Measurements from ENCODE around the gene EMC7. TPM values are rescaled to one million over a fixed set of nuclear protein-coding genes. Genes with fewer than 3 reads are reported as not detected.
"Not testable (repeated sequence)": the region's sequence is repeated elsewhere in the genome, so short reads cannot be mapped to it uniquely, and the experiment has no call there.

Gene EMC7
- total RNA-seq, 1 donor from 2014 or later, result 47.4 TPM

GRCh38 chr15:34128898-34129297 is 27.2 kb upstream of the EMC7 start:
- H3K36me3 Mint-ChIP-seq (ENCODE audit: unreplicated experiment), result no peaks in the 10 kb centered on the region
- no peak for DNase-seq
- H3K4me3 Mint-ChIP-seq (ENCODE audit: unreplicated experiment), result no peak overlapping the region
- no peaks in the 10 kb centered on the region for H3K9me3 Mint-ChIP-seq (ENCODE audit: unreplicated experiment)
- TF ChIP-seq CTCF (IDR thresholded peaks at IDR 0.05; ENCODE audit: partially characterized antibody, unreplicated experiment), result no peak
- no peaks in the 10 kb centered on the region for H3K4me1 Mint-ChIP-seq (ENCODE audit: low read depth, unreplicated experiment)
- no peaks in the 10 kb centered on the region for H3K27me3 Mint-ChIP-seq (ENCODE audit: unreplicated experiment)
- no peak overlapping the region for H3K27ac Mint-ChIP-seq (ENCODE audit: unreplicated experiment)

- H3K4me3 Mint-ChIP-seq (ENCODE audit: unreplicated experiment), result no peak overlapping the region
- TF ChIP-seq CTCF (IDR thresholded peaks at IDR 0.05; ENCODE audit: partially characterized antibody, unreplicated experiment), result no peak
- no peaks in the 10 kb centered on the region for H3K4me1 Mint-ChIP-seq (ENCODE audit: low read depth, unreplicated experiment)
- H3K9me3 Mint-ChIP-seq (ENCODE audit: unreplicated experiment), result no peaks in the 10 kb centered on the region
- no peaks in the 10 kb centered on the region for H3K36me3 Mint-ChIP-seq (ENCODE audit: unreplicated experiment)
- H3K27ac Mint-ChIP-seq (ENCODE audit: unreplicated experiment), result no peak overlapping the region
- DNase-seq, result no peak
- H3K27me3 Mint-ChIP-seq (ENCODE audit: unreplicated experiment), result no peaks in the 10 kb centered on the region
These were observed 24.9 kb upstream of the EMC7 start for GRCh38 chr15:34126522-34126921.

GRCh38 chr15:34125945-34126344 is 24.3 kb upstream of the EMC7 start:
- Mint-ChIP-seq H3K4me3 (ENCODE audit: unreplicated experiment) (no peak overlapping the region), H3K4me1 (ENCODE audit: low read depth, unreplicated experiment) (no peaks in the 10 kb centered on the region), H3K27ac (ENCODE audit: unreplicated experiment) (no peak overlapping the region), H3K27me3 (ENCODE audit: unreplicated experiment) (no peaks in the 10 kb centered on the region), H3K36me3 (ENCODE audit: unreplicated experiment) (no peaks in the 10 kb centered on the region), H3K9me3 (ENCODE audit: unreplicated experiment) (no peaks in the 10 kb centered on the region)
- no peak for TF ChIP-seq CTCF (IDR thresholded peaks at IDR 0.05; ENCODE audit: partially characterized antibody, unreplicated experiment)
- no peak for DNase-seq

- H3K4me3 Mint-ChIP-seq (ENCODE audit: unreplicated experiment), result no peak overlapping the region
- no peak for DNase-seq
- no peaks in the 10 kb centered on the region for H3K27me3 Mint-ChIP-seq (ENCODE audit: unreplicated experiment)
- H3K9me3 Mint-ChIP-seq (ENCODE audit: unreplicated experiment), result no peaks in the 10 kb centered on the region
- no peaks in the 10 kb centered on the region for H3K36me3 Mint-ChIP-seq (ENCODE audit: unreplicated experiment)
- H3K4me1 Mint-ChIP-seq (ENCODE audit: low read depth, unreplicated experiment), result no peaks in the 10 kb centered on the region
- TF ChIP-seq CTCF (IDR thresholded peaks at IDR 0.05; ENCODE audit: partially characterized antibody, unreplicated experiment), result no peak
- no peak overlapping the region for H3K27ac Mint-ChIP-seq (ENCODE audit: unreplicated experiment)
These were observed 23.0 kb upstream of the EMC7 start for GRCh38 chr15:34124651-34125050.

- Mint-ChIP-seq H3K27ac (ENCODE audit: unreplicated experiment) (no peak overlapping the region), H3K9me3 (ENCODE audit: unreplicated experiment) (no peaks in the 10 kb centered on the region), H3K27me3 (ENCODE audit: unreplicated experiment) (no peaks in the 10 kb centered on the region), H3K4me3 (ENCODE audit: unreplicated experiment) (no peak overlapping the region), H3K36me3 (ENCODE audit: unreplicated experiment) (no peaks in the 10 kb centered on the region), H3K4me1 (ENCODE audit: low read depth, unreplicated experiment) (no peaks in the 10 kb centered on the region)
- no peak for TF ChIP-seq CTCF (IDR thresholded peaks at IDR 0.05; ENCODE audit: partially characterized antibody, unreplicated experiment)
- DNase-seq, result no peak
These were observed 21.1 kb upstream of the EMC7 start for GRCh38 chr15:34122771-34123183.

GRCh38 chr15:34121786-34122185 is 20.1 kb upstream of the EMC7 start:
- not testable (repeated sequence) for H3K4me1 Mint-ChIP-seq (ENCODE audit: low read depth, unreplicated experiment); H3K27ac Mint-ChIP-seq (ENCODE audit: unreplicated experiment); H3K9me3 Mint-ChIP-seq (ENCODE audit: unreplicated experiment); H3K27me3 Mint-ChIP-seq (ENCODE audit: unreplicated experiment); H3K36me3 Mint-ChIP-seq (ENCODE audit: unreplicated experiment); DNase-seq; H3K4me3 Mint-ChIP-seq (ENCODE audit: unreplicated experiment)

- not testable (repeated sequence) for H3K4me3 Mint-ChIP-seq (ENCODE audit: unreplicated experiment); H3K36me3 Mint-ChIP-seq (ENCODE audit: unreplicated experiment)
These were observed 18.8 kb upstream of the EMC7 start for GRCh38 chr15:34120420-34120819.

More at GRCh38 chr15:34120420-34120819, 18.8 kb upstream of the EMC7 start:
- not testable (repeated sequence) for H3K27me3 Mint-ChIP-seq (ENCODE audit: unreplicated experiment); H3K9me3 Mint-ChIP-seq (ENCODE audit: unreplicated experiment); H3K4me1 Mint-ChIP-seq (ENCODE audit: low read depth, unreplicated experiment); DNase-seq; H3K27ac Mint-ChIP-seq (ENCODE audit: unreplicated experiment)
